HG03378 (cell line): Measurements from ENCODE around the gene CCSER2.
"Not testable (repeated sequence)": the region's sequence is repeated elsewhere in the genome, so short reads cannot be mapped to it uniquely, and the experiment has no call there.

Source experiments
- ATAC-seq: cut with Tn5 transposase; IDR thresholded peaks from one replicate; pipeline ENCODE4 v1.9.1; 2021; ENCODE audit warnings: mild to moderate bottlenecking, moderate library complexity; ENCODE audit not compliant: unreplicated experiment

Gene CCSER2

GRCh38 chr10:84344526-84344925, 16.1 kb downstream of the CCSER2 start:
- no peak for ATAC-seq

- not testable (repeated sequence) for ATAC-seq
Measured at GRCh38 chr10:84347575-84348002, 19.2 kb downstream of the CCSER2 start.

GRCh38 chr10:84348447-84348846, 20.1 kb downstream of the CCSER2 start:
- no peak for ATAC-seq

GRCh38 chr10:84348860-84349259, 20.5 kb downstream of the CCSER2 start:
- no peak for ATAC-seq

- peak; percentile 89 for ATAC-seq
Measured at GRCh38 chr10:84352251-84352842, 24.0 kb downstream of the CCSER2 start.

GRCh38 chr10:84353052-84353803, 24.8 kb downstream of the CCSER2 start:
- no peak for ATAC-seq

GRCh38 chr10:84354623-84355022, 26.2 kb downstream of the CCSER2 start:
- no peak for ATAC-seq

- no peak for ATAC-seq
Measured at GRCh38 chr10:84355106-84355505, 26.7 kb downstream of the CCSER2 start.

GRCh38 chr10:84356928-84357327, 28.5 kb downstream of the CCSER2 start:
- no peak for ATAC-seq

GRCh38 chr10:84358743-84359142, 30.4 kb downstream of the CCSER2 start:
- ATAC-seq = no peak

GRCh38 chr10:84360637-84361365, 32.4 kb downstream of the CCSER2 start:
- ATAC-seq = no peak

- ATAC-seq = no peak
Measured at GRCh38 chr10:84365335-84365881, 37.0 kb downstream of the CCSER2 start.

GRCh38 chr10:84366041-84366440, 37.7 kb downstream of the CCSER2 start:
- ATAC-seq = no peak

GRCh38 chr10:84367256-84367655, 38.9 kb downstream of the CCSER2 start:
- ATAC-seq = no peak

- ATAC-seq = no peak
Measured at GRCh38 chr10:84368828-84369227, 40.4 kb downstream of the CCSER2 start.

GRCh38 chr10:84370283-84370682, 41.9 kb downstream of the CCSER2 start:
- no peak for ATAC-seq

GRCh38 chr10:84371944-84372343, 43.6 kb downstream of the CCSER2 start:
- ATAC-seq = no peak

GRCh38 chr10:84373000-84373399, 44.6 kb downstream of the CCSER2 start:
- no peak for ATAC-seq

- ATAC-seq = no peak
Measured at GRCh38 chr10:84374455-84374854, 46.1 kb downstream of the CCSER2 start.

- ATAC-seq = peak; percentile 57
Measured at GRCh38 chr10:84375011-84375410, 46.6 kb downstream of the CCSER2 start.

- no peak for ATAC-seq
Measured at GRCh38 chr10:84375881-84376280, 47.5 kb downstream of the CCSER2 start.

GRCh38 chr10:84388148-84388547, 59.8 kb downstream of the CCSER2 start:
- ATAC-seq = no peak
